ENCODE data around the gene ANXA5. TPM values are rescaled to one million over a fixed set of nuclear protein-coding genes. Genes with fewer than 3 reads are reported as not detected.

The ANXA5 gene
- polyA plus RNA-seq, 3 donors from 2014 or later: 27.7 to 104 (median 64.9) TPM

DNA sequence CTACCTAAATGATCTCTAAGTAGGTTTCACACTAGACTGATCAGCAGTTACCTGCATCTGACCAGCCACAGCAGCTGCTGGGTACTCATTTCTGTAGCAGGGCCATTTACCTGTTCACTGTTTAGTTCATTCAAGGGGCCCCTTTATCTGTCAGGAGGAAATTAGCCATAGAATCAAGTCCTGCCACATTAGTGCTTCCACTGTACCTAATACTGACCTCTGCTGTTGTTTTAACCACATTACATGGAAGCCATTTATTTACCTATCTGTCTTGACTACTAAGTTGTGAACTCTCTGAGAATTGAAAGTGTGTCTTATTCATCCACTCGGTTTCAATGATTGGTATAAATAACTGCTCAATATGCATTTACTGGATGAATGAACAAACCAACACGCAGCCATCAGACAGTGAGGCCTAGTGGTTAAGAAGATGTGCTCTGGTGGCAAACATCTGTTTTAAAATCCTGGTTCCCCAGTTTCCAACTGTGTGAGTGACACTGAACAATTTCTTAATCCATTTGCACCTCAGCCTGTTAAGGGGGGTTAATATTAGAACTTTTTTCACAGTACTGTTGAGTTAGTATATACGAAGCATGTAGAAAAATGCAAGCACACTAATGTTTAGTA is 30.0 kb upstream of the ANXA5 start:
- Mint-ChIP-seq H3K36me3 (no peaks in the 10 kb centered on the region), H3K27me3 (ENCODE audit: low read depth in 3 of 3) (peaks cover 0 to 8% (median 2%) of the 10 kb centered on the region in 3 donors), H3K4me1 (no peaks in the 10 kb centered on the region), H3K27ac (no peak overlapping the region), H3K9me3 (peaks cover 0 to 2% (median 0%) of the 10 kb centered on the region in 6 donors), H3K4me3 (no peak overlapping the region)
- DNase-seq: peak; percentile 33 to 59 (median 49)

DNA sequence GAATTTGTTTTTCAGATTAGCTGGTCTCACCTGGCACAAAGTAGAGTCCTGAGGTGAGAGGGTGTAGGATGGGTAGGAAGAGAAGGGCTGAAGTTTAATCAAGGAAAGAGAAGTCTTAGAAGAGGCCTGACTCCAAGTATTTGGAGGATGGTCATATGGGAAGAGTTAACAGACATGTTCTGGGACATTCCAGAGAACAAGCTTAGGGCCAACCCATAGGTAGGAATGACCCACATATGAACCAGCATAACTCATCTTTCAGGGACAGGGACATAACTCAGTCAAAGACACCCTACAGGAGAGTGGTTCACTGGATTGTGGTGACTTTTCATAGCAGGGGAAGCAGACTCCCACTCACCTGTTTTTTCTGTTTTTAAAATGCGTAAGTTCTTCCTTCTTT is 27.9 kb upstream of the ANXA5 start:
- Mint-ChIP-seq H3K9me3 (peaks cover 0 to 2% (median 0%) of the 10 kb centered on the region in 6 donors), H3K4me1 (no peaks in the 10 kb centered on the region), H3K27ac (no peak overlapping the region), H3K27me3 (ENCODE audit: low read depth in 3 of 3) (peaks cover 0 to 6% (median 6%) of the 10 kb centered on the region in 3 donors), H3K36me3 (no peaks in the 10 kb centered on the region), H3K4me3 (no peak overlapping the region)
- DNase-seq: no peak

DNA sequence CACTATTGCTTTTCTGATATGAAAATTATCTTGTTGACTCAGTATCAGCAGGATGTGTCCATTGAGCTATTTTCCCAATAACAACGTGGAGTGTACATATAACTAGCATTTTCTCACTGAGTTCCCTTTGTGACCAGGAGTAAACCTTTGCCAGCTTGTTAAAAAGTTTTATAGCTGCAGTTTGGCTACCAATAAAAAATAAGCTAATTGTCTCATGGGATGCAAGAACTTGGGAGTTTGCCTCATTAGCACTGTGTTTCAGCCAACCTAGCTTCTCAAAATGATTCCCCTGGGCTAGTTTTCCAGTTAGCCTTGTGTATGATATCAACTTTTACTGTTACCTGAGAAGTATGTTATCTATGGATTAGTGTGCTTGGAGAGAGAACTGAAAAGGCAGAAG is 24.9 kb upstream of the ANXA5 start:
- Mint-ChIP-seq H3K27me3 (ENCODE audit: low read depth in 3 of 3) (peaks cover 0 to 8% (median 6%) of the 10 kb centered on the region in 3 donors), H3K36me3 (no peaks in the 10 kb centered on the region), H3K4me3 (no peak overlapping the region), H3K9me3 (no peaks in the 10 kb centered on the region), H3K27ac (no peak overlapping the region), H3K4me1 (no peaks in the 10 kb centered on the region)
- DNase-seq: no peak

DNA sequence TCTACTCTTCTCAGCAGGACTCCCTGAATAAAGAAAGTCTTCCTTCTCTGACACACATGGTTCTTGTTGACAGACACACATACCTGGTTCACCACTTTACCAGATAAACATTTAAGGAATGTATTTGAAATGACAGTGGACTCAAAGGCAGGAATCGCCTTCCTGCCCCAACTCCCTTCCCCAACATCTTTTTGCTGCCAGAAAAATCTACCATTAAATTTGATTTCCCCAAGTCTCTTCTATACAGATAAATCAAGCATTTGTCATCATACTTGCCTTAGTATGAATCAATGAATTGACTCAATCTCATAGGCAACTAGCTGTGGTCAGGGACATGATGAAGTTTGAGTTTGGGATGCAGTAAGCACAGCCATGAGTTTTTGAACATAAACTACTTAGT is 23.3 kb upstream of the ANXA5 start:
- Mint-ChIP-seq H3K27ac (no peak overlapping the region), H3K27me3 (ENCODE audit: low read depth in 3 of 3) (peaks cover 0 to 9% (median 9%) of the 10 kb centered on the region in 3 donors), H3K9me3 (no peaks in the 10 kb centered on the region), H3K4me1 (no peaks in the 10 kb centered on the region), H3K4me3 (no peak overlapping the region), H3K36me3 (no peaks in the 10 kb centered on the region)
- DNase-seq: no peak

DNA sequence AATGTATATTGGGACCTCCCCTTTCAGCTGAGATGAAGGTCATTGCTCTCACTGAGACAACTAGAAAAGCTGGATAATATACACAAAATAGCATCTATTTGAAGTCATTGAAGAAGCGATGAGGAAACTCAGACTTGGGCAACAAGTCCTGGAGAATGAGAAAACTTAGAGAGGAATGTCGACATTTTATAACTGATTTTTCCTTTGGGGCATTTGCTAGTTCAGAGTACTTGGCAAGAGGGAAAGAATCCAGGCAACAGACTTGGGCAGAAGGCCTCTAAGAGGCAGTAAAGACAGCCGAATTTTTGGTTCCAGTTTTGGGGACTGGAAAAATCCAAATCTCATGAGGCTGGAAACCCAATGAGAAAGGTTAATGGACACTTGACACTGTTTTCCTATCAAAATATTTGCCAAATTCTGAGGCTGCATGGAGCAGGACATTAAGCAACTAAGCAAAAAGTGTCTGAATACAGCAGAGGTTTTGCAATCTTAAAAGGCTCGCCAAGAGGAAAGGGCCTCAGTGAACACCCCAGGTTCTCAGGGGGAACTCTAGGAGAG is 21.0 kb upstream of the ANXA5 start:
- Mint-ChIP-seq H3K4me3 (no peak overlapping the region), H3K4me1 (no peaks in the 10 kb centered on the region), H3K27me3 (ENCODE audit: low read depth in 3 of 3) (peaks cover 4 to 18% (median 9%) of the 10 kb centered on the region in 3 donors), H3K9me3 (no peaks in the 10 kb centered on the region), H3K27ac (no peak overlapping the region), H3K36me3 (no peaks in the 10 kb centered on the region)
- DNase-seq: no peak

DNA sequence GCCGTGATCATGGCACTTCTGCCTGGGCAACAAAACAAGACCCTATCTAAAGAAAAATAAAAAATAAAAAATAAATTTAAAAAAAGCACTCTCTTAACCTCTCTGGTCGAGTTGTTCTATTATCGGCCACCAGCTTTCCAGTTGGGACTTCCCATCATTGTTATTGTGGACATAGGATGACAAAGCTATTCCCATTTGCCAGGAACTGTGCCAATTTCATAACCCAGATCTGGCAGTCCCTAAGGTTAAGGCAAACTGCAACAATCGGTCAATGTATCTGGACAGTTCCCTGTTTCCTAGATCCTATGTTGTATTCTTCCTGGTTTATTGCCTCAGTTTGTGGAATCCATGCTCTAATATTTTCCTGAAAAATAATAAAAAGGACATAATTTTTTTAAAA is 17.8 kb upstream of the ANXA5 start:
- Mint-ChIP-seq H3K27me3 (ENCODE audit: low read depth in 3 of 3) (peaks cover 10 to 34% (median 14%) of the 10 kb centered on the region in 3 donors), H3K4me1 (peaks cover 0 to 3% of the 10 kb centered on the region in 2 donors), H3K27ac (no peak overlapping the region), H3K4me3 (no peak overlapping the region), H3K36me3 (no peaks in the 10 kb centered on the region), H3K9me3 (peaks cover 0 to 1% (median 0%) of the 10 kb centered on the region in 6 donors)
- DNase-seq: no peak

DNA sequence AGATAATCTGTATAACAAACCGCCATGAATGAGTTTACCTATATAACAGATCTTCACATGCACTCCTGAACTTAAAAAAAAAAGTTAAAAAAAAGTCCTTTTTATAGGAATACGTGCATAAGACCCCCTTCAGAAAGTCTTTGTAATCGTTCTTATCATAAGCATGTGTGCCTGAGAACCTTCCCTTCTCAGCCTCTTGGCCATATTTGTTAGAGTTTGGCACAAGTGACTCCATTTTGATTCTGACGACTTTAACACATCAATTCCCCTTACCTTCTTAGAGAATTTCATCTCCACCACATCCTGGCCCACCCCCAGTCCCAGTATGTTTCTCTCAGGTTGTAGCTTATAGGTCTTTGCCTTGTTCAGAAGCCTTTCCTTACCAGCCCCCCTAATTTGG is 16.0 kb upstream of the ANXA5 start:
- no peak overlapping the region for H3K4me3 Mint-ChIP-seq
- peaks cover 15 to 16% of the 10 kb centered on the region in 2 donors for H3K4me1 Mint-ChIP-seq
- H3K27ac Mint-ChIP-seq: no peak overlapping the region
- H3K27me3 Mint-ChIP-seq (ENCODE audit: low read depth in 3 of 3): peaks cover 15 to 47% (median 16%) of the 10 kb centered on the region in 3 donors
- H3K36me3 Mint-ChIP-seq: no peaks in the 10 kb centered on the region
- H3K9me3 Mint-ChIP-seq: peaks cover 0 to 1% (median 0%) of the 10 kb centered on the region in 6 donors
- DNase-seq: no peak

DNA sequence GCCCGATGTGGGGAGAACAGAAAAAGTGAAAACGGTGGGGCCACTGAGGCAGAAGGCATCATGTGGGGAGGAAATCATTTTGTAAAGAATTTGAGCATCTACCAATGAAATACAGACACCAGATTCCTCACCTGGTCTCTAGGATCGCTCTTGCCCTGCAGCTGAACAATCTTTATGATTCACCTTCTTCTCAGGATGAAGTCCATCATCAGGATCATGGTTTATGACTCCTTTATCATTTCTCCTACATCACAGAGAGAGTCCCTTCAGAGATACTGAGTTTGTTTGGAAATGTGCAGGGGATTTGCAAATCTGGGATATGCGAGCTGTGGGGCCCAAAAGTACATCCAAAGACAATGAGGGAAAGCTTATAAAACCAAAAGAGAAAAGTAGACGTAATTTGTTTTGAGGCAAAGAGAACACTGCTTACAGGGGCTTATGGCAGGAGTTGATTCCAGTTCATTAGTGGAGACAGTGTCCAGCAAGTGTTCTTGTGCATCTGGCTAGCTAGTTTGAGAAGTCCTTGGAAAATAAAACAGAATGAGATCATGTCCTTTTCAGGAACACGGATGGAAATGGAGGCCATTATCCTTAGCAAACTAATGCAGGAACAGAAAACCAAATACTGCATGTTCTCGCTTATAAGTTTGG is 15.3 kb upstream of the ANXA5 start:
- Mint-ChIP-seq H3K4me3 (no peak overlapping the region), H3K4me1 (peaks cover 21 to 22% of the 10 kb centered on the region in 2 donors), H3K27me3 (ENCODE audit: low read depth in 3 of 3) (peaks cover 15 to 52% (median 19%) of the 10 kb centered on the region in 3 donors), H3K27ac (peak overlapping the region in 1 of 6 donors; percentile 8), H3K36me3 (no peaks in the 10 kb centered on the region), H3K9me3 (peaks cover 0 to 1% (median 0%) of the 10 kb centered on the region in 6 donors)
- no peak for DNase-seq

DNA sequence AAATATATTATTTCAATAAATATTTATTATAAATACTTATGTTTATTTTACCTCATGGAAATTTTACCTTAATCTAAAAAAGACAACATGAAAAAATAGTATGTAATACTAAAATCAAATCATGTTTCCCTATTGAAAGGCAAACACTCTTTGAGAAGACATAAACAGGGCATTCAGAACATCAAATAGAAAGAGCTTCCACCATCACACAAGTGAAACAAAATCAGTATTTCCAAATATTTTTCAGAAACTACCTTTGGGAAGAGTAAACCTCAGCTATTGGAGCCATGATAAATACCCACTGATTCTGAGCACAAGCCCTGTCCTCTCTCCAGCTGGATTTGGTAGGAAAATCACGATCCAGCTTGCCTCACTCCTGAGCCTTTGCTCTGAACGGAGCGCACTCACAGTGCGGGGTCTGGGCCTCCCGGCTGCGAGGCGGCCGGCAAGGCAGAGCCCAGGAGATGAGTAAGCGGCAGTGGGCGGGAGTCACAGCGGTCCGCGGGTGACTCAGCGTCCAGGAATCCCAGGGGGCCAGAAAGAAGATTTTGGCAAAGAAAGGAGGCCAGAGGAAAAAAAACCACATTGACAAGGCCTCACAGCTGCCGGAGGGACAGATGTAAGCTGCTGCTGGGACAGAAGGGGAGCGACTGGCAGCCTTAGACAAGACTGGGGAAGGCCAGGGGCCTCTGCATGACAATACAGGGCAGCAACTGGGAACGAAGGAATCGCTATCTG is 14.7 kb upstream of the ANXA5 start:
- Mint-ChIP-seq H3K36me3 (no peaks in the 10 kb centered on the region), H3K4me3 (no peak overlapping the region), H3K27ac (no peak overlapping the region), H3K4me1 (peaks cover 28 to 29% of the 10 kb centered on the region in 2 donors), H3K9me3 (peaks cover 0 to 1% (median 0%) of the 10 kb centered on the region in 6 donors), H3K27me3 (ENCODE audit: low read depth in 3 of 3) (peaks cover 19 to 58% (median 26%) of the 10 kb centered on the region in 3 donors)
- DNase-seq: no peak

DNA sequence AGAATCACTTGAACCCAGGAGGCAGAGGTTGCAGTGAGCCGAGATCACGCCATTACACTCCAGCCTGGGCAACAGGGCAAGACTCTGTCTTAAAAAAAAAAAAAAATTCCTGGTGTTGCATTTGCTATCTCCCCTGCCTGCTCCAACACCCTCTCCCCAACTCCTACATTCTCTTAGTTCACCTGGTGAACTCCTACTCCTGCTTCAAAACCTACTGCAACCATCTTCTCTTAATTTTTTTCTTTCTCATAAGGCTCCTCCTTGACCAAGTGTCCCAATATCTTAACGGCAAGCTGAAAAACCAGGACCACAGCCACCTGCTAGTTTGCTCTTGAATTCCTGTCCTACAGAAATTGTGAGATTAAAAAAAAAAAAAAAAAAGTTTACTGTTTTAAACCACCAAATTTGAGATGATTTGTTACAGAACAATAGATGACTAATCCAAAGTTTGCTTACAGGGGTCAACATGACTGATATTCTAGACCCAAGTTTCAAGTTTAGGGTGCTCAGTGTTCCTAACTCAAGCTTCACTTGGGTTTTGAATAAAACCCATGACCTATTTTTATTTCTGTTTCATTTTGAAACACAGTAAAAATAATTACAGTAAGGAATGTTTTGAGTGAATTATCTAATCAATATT is 13.1 kb upstream of the ANXA5 start:
- H3K4me3 Mint-ChIP-seq: no peak overlapping the region
- H3K27me3 Mint-ChIP-seq (ENCODE audit: low read depth in 3 of 3): peaks cover 22 to 58% (median 29%) of the 10 kb centered on the region in 3 donors
- peaks cover 0 to 1% (median 0%) of the 10 kb centered on the region in 6 donors for H3K9me3 Mint-ChIP-seq
- H3K27ac Mint-ChIP-seq: no peak overlapping the region
- no peak for DNase-seq
- peaks cover 37 to 38% of the 10 kb centered on the region in 2 donors for H3K4me1 Mint-ChIP-seq
- H3K36me3 Mint-ChIP-seq: no peaks in the 10 kb centered on the region

DNA sequence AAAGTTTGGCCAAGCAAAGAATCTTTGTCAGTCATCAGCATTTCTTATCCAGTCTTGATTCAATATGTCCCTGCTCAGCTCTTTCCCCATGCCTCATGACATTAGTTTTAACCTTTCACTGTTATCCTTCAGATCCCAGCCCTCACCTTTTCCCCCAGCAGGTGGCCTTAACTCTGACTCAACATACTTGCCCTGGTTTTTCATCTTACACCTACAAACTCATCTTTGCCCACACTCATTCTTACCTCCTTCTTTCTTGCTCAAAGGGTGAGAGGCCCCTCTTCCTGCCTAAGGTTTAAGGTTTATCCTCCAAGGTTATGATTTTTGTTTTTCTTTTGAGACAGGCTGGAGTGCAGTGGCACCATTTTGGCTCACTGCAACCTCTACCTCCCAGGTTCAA is 10.6 kb upstream of the ANXA5 start:
- Mint-ChIP-seq H3K36me3 (no peaks in the 10 kb centered on the region), H3K27ac (peak overlapping the region in 5 of 6 donors; percentile 87 to 92 (median 89)), H3K4me1 (peaks cover 37 to 38% of the 10 kb centered on the region in 2 donors), H3K4me3 (peak overlapping the region; percentile 19 to 82 (median 77)), H3K9me3 (peaks cover 0 to 3% (median 0%) of the 10 kb centered on the region in 6 donors), H3K27me3 (ENCODE audit: low read depth in 3 of 3) (peaks cover 19 to 55% (median 31%) of the 10 kb centered on the region in 3 donors)
- no peak for DNase-seq

DNA sequence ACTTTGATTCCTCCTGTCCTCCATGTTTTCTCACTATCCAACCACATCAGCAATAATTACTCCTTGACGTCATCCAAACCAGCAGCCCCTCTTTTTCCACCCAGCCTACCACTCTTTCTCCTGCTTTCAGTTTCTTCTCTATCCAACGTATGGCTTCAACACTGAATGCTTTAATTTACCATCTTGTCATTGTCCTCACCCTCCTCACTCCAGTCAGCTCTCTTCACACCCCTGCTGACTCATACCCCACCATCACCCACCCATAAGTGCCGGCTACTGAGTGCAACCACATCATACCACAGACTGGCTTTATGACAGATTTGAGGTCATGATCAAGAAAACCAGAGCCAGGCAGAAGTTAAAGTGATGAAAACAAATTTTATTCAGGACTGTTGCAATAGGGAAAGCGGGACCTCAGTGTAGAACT is 9.8 kb upstream of the ANXA5 start:
- Mint-ChIP-seq H3K27ac (peak overlapping the region; percentile 87 to 94 (median 90)), H3K4me1 (peaks cover 36 to 38% of the 10 kb centered on the region in 2 donors), H3K27me3 (ENCODE audit: low read depth in 3 of 3) (peaks cover 20 to 52% (median 31%) of the 10 kb centered on the region in 3 donors), H3K4me3 (peak overlapping the region; percentile 69 to 82 (median 77)), H3K9me3 (peaks cover 0 to 3% (median 0%) of the 10 kb centered on the region in 6 donors), H3K36me3 (no peaks in the 10 kb centered on the region)
- DNase-seq: peak; percentile 85 to 88 (median 86)

DNA sequence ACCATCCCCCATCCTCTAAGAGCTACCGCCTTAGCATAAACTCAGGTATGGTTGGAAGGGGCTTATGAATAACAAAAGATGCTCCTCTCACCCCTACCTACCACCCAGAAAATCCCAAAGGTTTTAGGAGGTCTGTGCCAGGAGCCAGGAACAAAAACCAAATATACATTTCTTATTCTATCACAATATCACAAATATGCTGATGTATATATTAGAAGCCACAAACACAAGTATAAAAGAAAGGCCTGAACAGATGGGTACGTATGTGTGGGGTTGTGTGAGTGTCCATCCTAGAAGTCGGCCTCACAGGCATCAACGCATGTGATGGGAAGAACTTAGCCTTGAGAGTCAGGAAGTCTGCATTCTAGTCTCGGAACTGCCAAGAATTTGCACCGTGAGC is 8.7 kb upstream of the ANXA5 start:
- Mint-ChIP-seq H3K36me3 (no peaks in the 10 kb centered on the region), H3K9me3 (peaks cover 0 to 3% (median 0%) of the 10 kb centered on the region in 6 donors), H3K27me3 (ENCODE audit: low read depth in 3 of 3) (peaks cover 21 to 49% (median 36%) of the 10 kb centered on the region in 3 donors), H3K4me3 (peak overlapping the region in 4 of 5 donors; percentile 9 to 54 (median 36)), H3K27ac (peak overlapping the region in 4 of 6 donors; percentile 29 to 79 (median 67)), H3K4me1 (peaks cover 34 to 38% of the 10 kb centered on the region in 2 donors)
- DNase-seq: no peak

All from immature natural killer cell (primary cell).